Measurements from ENCODE around the gene GPR158.

- no peak for TF ChIP-seq EP300 (IDR thresholded peaks at IDR 0.05)
- TF ChIP-seq, protein P1, sequence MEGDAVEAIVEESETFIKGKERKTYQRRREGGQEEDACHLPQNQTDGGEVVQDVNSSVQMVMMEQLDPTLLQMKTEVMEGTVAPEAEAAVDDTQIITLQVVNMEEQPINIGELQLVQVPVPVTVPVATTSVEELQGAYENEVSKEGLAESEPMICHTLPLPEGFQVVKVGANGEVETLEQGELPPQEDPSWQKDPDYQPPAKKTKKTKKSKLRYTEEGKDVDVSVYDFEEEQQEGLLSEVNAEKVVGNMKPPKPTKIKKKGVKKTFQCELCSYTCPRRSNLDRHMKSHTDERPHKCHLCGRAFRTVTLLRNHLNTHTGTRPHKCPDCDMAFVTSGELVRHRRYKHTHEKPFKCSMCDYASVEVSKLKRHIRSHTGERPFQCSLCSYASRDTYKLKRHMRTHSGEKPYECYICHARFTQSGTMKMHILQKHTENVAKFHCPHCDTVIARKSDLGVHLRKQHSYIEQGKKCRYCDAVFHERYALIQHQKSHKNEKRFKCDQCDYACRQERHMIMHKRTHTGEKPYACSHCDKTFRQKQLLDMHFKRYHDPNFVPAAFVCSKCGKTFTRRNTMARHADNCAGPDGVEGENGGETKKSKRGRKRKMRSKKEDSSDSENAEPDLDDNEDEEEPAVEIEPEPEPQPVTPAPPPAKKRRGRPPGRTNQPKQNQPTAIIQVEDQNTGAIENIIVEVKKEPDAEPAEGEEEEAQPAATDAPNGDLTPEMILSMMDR (IDR thresholded peaks at IDR 0.05) = no peak
- no peak for TF ChIP-seq POLR2A (IDR thresholded peaks at IDR 0.05)
- TF ChIP-seq POLR2AphosphoS5 (IDR thresholded peaks at IDR 0.05) = no peak
Observed at GRCh38 chr10:25493122-25493893, 318.5 kb downstream of the GPR158 start.
